Endothelial cell of umbilical vein (primary cell): ENCODE results near the gene CCN6. TPM values are rescaled to one million over a fixed set of nuclear protein-coding genes. Genes with fewer than 3 reads are reported as not detected.

Experiments used
- BruUV-seq: library from RNA; stranded (reverse); fragments of 400-500 nt; replicated peaks from 2 replicates; lab custom pipeline; 2021; lab: Mats Ljungman, UMichigan
- CTCF ChIA-PET: fragments of 300-600, 350-600 bp; sonication (Branson Sonifier 250); formaldehyde crosslinking; loops from one replicate; lab custom pipeline; 2021; ENCODE audit warnings: antibody characterized with exemption, inconsistent platforms; lab: Charles Lee
- POLR2A ChIA-PET: fragments of 300-600, 350-600 bp; sonication (Branson Sonifier 250); formaldehyde crosslinking; loops from one replicate; lab custom pipeline; 2021; ENCODE audit warnings: antibody characterized with exemption, inconsistent platforms; lab: Charles Lee
- DNase-seq: peaks from one replicate; pipeline ENCODE4 v3.0.0-alpha.2; 2011; ENCODE audit warnings: low read depth, low spot score
- FAIRE-seq: peaks from 2 replicates; lab custom pipeline; 2011; peaks lifted over from hg19 to GRCh38; lab: Jason Lieb, UNC
- H2AFZ ChIP-seq: 2 replicates; pipeline ENCODE4 v1.6.0; 2012; ENCODE audit warnings: low read depth, low read length, control low read depth, inconsistent platforms
- H3K27ac ChIP-seq: 2 replicates; pipeline ENCODE4 v1.5.1; 2011; ENCODE audit warnings: low read depth, mild to moderate bottlenecking, control low read depth, low read length, moderate library complexity; ENCODE audit not compliant: insufficient read depth
- H3K27me3 ChIP-seq, 2 experiments: 2 replicates each; pipeline versions ENCODE4 v1.6.0 to v1.6.1; 2011; ENCODE audit warnings: low read length in 2 of 2, mixed read lengths in 1 of 2; ENCODE audit not compliant: control insufficient read depth in 2 of 2, insufficient read depth in 2 of 2
- H3K36me3 ChIP-seq, 2 experiments: 2 replicates in 1 of 2; 3 replicates in 1 of 2; pipeline ENCODE4 v1.5.1; 2011; ENCODE audit warnings: low read length in 2 of 2, mild to moderate bottlenecking in 1 of 2, moderate library complexity in 1 of 2; ENCODE audit not compliant: control insufficient read depth in 2 of 2, insufficient read depth in 2 of 2; ENCODE audit errors: extremely low read depth in 1 of 2
- H3K4me1 ChIP-seq: 3 replicates; pipeline ENCODE4 v1.5.1; 2011; ENCODE audit warnings: mild to moderate bottlenecking, low read length; ENCODE audit not compliant: control insufficient read depth, insufficient read depth; ENCODE audit errors: extremely low read depth
- H3K4me2 ChIP-seq: 2 replicates; pipeline ENCODE4 v1.6.1; 2011; ENCODE audit warnings: low read length, control low read depth, mixed read lengths; ENCODE audit not compliant: insufficient read depth
- H3K4me3 ChIP-seq, 3 experiments: fragments of 200-600 bp in 1 of 3; sonication (generic), shearing (Covaris generic) in 1 of 3; replicated peaks in 1 of 3; 2 replicates each; pipeline ENCODE4 v1.5.1; 2011 to 2016; ENCODE audit warnings: control low read depth in 3 of 3, low read length in 3 of 3, mild to moderate bottlenecking in 2 of 3, inconsistent platforms in 1 of 3, low read depth in 1 of 3, moderate library complexity in 1 of 3; ENCODE audit not compliant: insufficient read depth in 1 of 3
- H3K79me2 ChIP-seq: 2 replicates; pipeline ENCODE4 v1.6.0; 2012; ENCODE audit warnings: low read length, inconsistent platforms; ENCODE audit not compliant: control insufficient read depth, insufficient read depth
- H3K9ac ChIP-seq: replicated peaks from 2 replicates; pipeline ENCODE3; 2011; ENCODE audit warnings: low read length, control low read depth; ENCODE audit not compliant: insufficient read depth; ENCODE audit errors: extremely low read depth
- H3K9me1 ChIP-seq: replicated peaks from 3 replicates; pipeline ENCODE4 v1.6.0; 2011; ENCODE audit warnings: mild to moderate bottlenecking, low read length; ENCODE audit not compliant: control insufficient read depth, insufficient read depth; ENCODE audit errors: extremely low read depth
- H3K9me3 ChIP-seq: replicated peaks from 2 replicates; pipeline ENCODE4 v1.5.1; 2012; ENCODE audit warnings: low read length, inconsistent platforms; ENCODE audit not compliant: control insufficient read depth, insufficient read depth
- H4K20me1 ChIP-seq: replicated peaks from 2 replicates; pipeline ENCODE3; 2011; ENCODE audit warnings: mild to moderate bottlenecking, low read length; ENCODE audit not compliant: control insufficient read depth, insufficient read depth; ENCODE audit errors: extremely low read depth
- EZH2 ChIP-seq: IDR thresholded peaks from 2 replicates; pipeline ENCODE4 v1.6.1; 2012; ENCODE audit warnings: borderline replicate concordance, low read depth, mild to moderate bottlenecking, moderate library complexity, low read length, inconsistent platforms; ENCODE audit not compliant: severe bottlenecking
- FOS ChIP-seq: IDR thresholded peaks from 2 replicates; pipeline ENCODE4 v1.6.1; 2011; ENCODE audit warnings: mild to moderate bottlenecking, low read length, moderate library complexity, borderline replicate concordance; ENCODE audit not compliant: insufficient read depth
- GATA2 ChIP-seq: IDR thresholded peaks from 2 replicates; pipeline ENCODE4 v1.7.0; 2011; ENCODE audit warnings: low read depth, mild to moderate bottlenecking, moderate library complexity, mixed read lengths, low read length; ENCODE audit not compliant: insufficient read length, insufficient read depth
- JUN ChIP-seq: IDR thresholded peaks from 2 replicates; pipeline ENCODE4 v1.6.1; 2011; ENCODE audit warnings: borderline replicate concordance, low read depth; ENCODE audit not compliant: insufficient read length, insufficient read depth
- MYC ChIP-seq: IDR thresholded peaks from one replicate; pipeline ENCODE4 v1.6.1; 2011; ENCODE audit warnings: mild to moderate bottlenecking, low read depth, low read length
- POLR2A ChIP-seq: IDR thresholded peaks from 2 replicates; pipeline ENCODE4 v1.6.1; 2012; ENCODE audit warnings: low read depth, mild to moderate bottlenecking, control low read depth, low read length
- POLR2AphosphoS5 ChIP-seq: IDR thresholded peaks from 2 replicates; pipeline ENCODE4 v1.6.1; 2012; ENCODE audit warnings: low read depth, mild to moderate bottlenecking, control low read depth, low read length, moderate library complexity; ENCODE audit not compliant: insufficient read depth
- dilution Hi-C: fragments of 300-500 bp; cut with MboI; formaldehyde crosslinking; loops from one replicate; pipeline ENCODE4 v1.15.0; 2019; ENCODE audit warnings: low sequenced_read_pairs; ENCODE audit not compliant: extremely low pct_ligation_motif_present
- intact Hi-C: fragments of 100-400 bp; cut with micrococcal nuclease; formaldehyde crosslinking; loops from one replicate; pipeline ENCODE4 v1.10.0; 2022
- polyA plus RNA-seq, 4 experiments: library from polyadenylated mRNA; depleted of rRNA in 3 of 4; stranded (reverse) in 3 of 4; unstranded in 1 of 4; fragments of >200 nt; gene quantifications; 2 replicates each; pipeline versions ENCODE4 v1.2.1 to v1.2.3, GENCODE V29; 2011 to 2012; ENCODE audit warnings: missing spikeins in 1 of 4
- total RNA-seq: library from RNA; stranded (reverse); gene quantifications from 2 replicates; pipeline ENCODE4 v1.2.3, GENCODE V29; 2021
- TF ChIP-seq, protein P1 (sequence below), 2 donors: IDR thresholded peaks; 1 replicate in 1 of 2; 2 replicates in 1 of 2; pipeline ENCODE4 v1.5.1; 2011; ENCODE audit warnings: low read length in 2 of 2, mild to moderate bottlenecking in 2 of 2, moderate library complexity in 2 of 2, control low read depth in 1 of 2, inconsistent platforms in 1 of 2, low read depth in 1 of 2; ENCODE audit not compliant: insufficient read depth in 1 of 2; ENCODE audit errors: extremely low read depth in 1 of 2

Gene CCN6
- total and polyA plus RNA-seq, 2 donors (not counting 3 experiments of a cell fraction or from before 2014, with no cell fraction given): not detected

DNA sequence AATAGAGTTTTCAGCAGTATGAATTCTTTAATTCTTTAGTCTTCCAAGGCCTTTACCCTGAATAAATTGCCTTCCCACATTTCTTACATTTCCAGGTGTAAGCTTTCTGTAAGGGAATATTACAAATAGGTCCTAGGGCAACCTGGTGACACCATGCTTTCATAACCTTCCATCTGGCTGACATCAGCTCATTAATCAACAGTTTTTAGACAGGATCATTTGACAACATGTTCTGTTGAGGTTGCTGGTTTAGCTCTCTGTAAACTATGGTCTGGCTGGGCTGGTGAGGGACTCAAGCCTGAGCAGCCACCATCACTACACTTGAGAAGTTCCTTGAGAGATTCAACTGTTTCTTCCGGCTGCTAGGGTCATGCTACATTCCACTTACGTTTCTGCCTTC, 52.7 kb downstream of the CCN6 start:
- BruUV-seq: no TSS peak
- Histone ChIP-seq H3K9ac (no peak overlapping the region), H3K9me3 (no peaks in the 10 kb centered on the region), H3K36me3 (peaks cover 30 to 41% of the 10 kb centered on the region in 2 experiments), H3K4me2 (no peak overlapping the region), H4K20me1 (no peaks in the 10 kb centered on the region), H3K4me3 (no peak overlapping the region), H3K4me1 (peaks cover 22% of the 10 kb centered on the region), H3K27me3 (no peaks in the 10 kb centered on the region), H3K9me1 (no peaks in the 10 kb centered on the region), H2AFZ (no peak overlapping the region), H3K79me2 (no peaks in the 10 kb centered on the region), H3K27ac (no peak overlapping the region)
- no peak for DNase-seq
- dilution Hi-C loops (no loop called here), intact Hi-C loops (no loop called here)
- POLR2A ChIA-PET: no interaction called here
- no peak for FAIRE-seq
- CTCF ChIA-PET: no interaction called here
- TF ChIP-seq POLR2A (no peak), MYC (no peak), EZH2 (no peak), GATA2 (no peak), FOS (no peak), POLR2AphosphoS5 (peak; percentile 13), JUN (no peak)
- TF ChIP-seq, protein P1, sequence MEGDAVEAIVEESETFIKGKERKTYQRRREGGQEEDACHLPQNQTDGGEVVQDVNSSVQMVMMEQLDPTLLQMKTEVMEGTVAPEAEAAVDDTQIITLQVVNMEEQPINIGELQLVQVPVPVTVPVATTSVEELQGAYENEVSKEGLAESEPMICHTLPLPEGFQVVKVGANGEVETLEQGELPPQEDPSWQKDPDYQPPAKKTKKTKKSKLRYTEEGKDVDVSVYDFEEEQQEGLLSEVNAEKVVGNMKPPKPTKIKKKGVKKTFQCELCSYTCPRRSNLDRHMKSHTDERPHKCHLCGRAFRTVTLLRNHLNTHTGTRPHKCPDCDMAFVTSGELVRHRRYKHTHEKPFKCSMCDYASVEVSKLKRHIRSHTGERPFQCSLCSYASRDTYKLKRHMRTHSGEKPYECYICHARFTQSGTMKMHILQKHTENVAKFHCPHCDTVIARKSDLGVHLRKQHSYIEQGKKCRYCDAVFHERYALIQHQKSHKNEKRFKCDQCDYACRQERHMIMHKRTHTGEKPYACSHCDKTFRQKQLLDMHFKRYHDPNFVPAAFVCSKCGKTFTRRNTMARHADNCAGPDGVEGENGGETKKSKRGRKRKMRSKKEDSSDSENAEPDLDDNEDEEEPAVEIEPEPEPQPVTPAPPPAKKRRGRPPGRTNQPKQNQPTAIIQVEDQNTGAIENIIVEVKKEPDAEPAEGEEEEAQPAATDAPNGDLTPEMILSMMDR (IDR thresholded peaks at IDR 0.05; ENCODE audit: extremely low read depth in 1 of 2, insufficient read depth in 1 of 2, low read depth in 1 of 2, low read length in 2 of 2): no peak
